Testis (tissue), 3 donors: ENCODE data around the gene CRHR2. TPM values are rescaled to one million over a fixed set of nuclear protein-coding genes. Genes with fewer than 3 reads are reported as not detected.

ENCODE experiments used
- DNase-seq: peaks from one replicate; pipeline ENCODE4 v3.0.0-alpha.2; 2019
- H3K27ac ChIP-seq, 2 donors: fragments of 200-600 bp; sonication (generic); one replicate each; pipeline ENCODE4 v1.5.1; 2019
- H3K27me3 ChIP-seq: fragments of 200-600 bp; sonication (generic); one replicate; pipeline ENCODE4 v1.5.1; 2019
- H3K36me3 ChIP-seq: fragments of 200-600 bp; sonication (generic); one replicate; pipeline ENCODE4 v1.5.1; 2017; ENCODE audit warnings: low read depth; ENCODE audit errors: missing control alignments
- H3K4me1 ChIP-seq: fragments of 200-600 bp; sonication (generic); one replicate; pipeline ENCODE4 v1.5.1; 2019
- H3K4me3 ChIP-seq, 2 donors: fragments of 200-600 bp; sonication (generic); one replicate each; pipeline ENCODE4 v1.5.1; 2017 to 2019
- H3K9me3 ChIP-seq: fragments of 200-600 bp; sonication (generic); one replicate; pipeline ENCODE4 v1.5.1; 2017
- POLR2A ChIP-seq: fragments of 450-650 bp; IDR thresholded peaks from one replicate; pipeline ENCODE4 v1.6.1; 2017; ENCODE audit warnings: antibody characterized with exemption, mild to moderate bottlenecking, moderate library complexity
- WGBS, 2 donors: methylation state at CpG; one replicate each; pipeline ENCODE4 v1.1.5; 2018; 5-methylcytosine and 5-hydroxymethylcytosine counted together
- intact Hi-C: fragments of 100-400 bp; cut with DNase I; formaldehyde crosslinking; loops from one replicate; pipeline ENCODE4 v1.15.1; 2023; ENCODE audit warnings: low total_unique reads
- polyA plus RNA-seq: library from polyadenylated mRNA; stranded (reverse); fragments of 350-450 nt; fragmentation: Illumina TruSeq; extraction: RNeasy Lipid Tissue Mini Kit (QIAGEN cat#74804); gene quantifications from one replicate; pipeline ENCODE4 v1.2.3, GENCODE V29; 2014; ENCODE audit warnings: low read depth, low replicate concordance; ENCODE audit not compliant: insufficient read depth
- total RNA-seq, 2 donors: library from RNA; depleted of rRNA; stranded (reverse); fragments of >200 nt; gene quantifications; one replicate each; pipeline ENCODE4 v1.2.3, GENCODE V29; 2016
- TF ChIP-seq, protein P1 (sequence below), 3 experiments: fragments of 450-650 bp in 2 of 3; fragments of 200-600 bp in 1 of 3; sonication (generic) in 1 of 3; IDR thresholded peaks; one replicate each; pipeline ENCODE4 v1.5.1; 2016 to 2019; ENCODE audit warnings: antibody characterized with exemption in 3 of 3, mild to moderate bottlenecking in 2 of 3, moderate library complexity in 1 of 3

The CRHR2 gene
- total and polyA plus RNA-seq, 3 donors from 2014 or later = 0.50 to 1.3 (median 1.2) TPM

- Histone ChIP-seq H3K27me3 (no peaks in the 10 kb centered on the region), H3K9me3 (no peaks in the 10 kb centered on the region), H3K27ac (no peak overlapping the region), H3K4me1 (no peaks in the 10 kb centered on the region), H3K36me3 (no peaks in the 10 kb centered on the region), H3K4me3 (no peak overlapping the region)
- WGBS, 2 donors = 66 to 78% methylated on average over 6 of the region's 6 CpGs
- no peak for DNase-seq
- no peak for TF ChIP-seq POLR2A
- TF ChIP-seq, protein P1, sequence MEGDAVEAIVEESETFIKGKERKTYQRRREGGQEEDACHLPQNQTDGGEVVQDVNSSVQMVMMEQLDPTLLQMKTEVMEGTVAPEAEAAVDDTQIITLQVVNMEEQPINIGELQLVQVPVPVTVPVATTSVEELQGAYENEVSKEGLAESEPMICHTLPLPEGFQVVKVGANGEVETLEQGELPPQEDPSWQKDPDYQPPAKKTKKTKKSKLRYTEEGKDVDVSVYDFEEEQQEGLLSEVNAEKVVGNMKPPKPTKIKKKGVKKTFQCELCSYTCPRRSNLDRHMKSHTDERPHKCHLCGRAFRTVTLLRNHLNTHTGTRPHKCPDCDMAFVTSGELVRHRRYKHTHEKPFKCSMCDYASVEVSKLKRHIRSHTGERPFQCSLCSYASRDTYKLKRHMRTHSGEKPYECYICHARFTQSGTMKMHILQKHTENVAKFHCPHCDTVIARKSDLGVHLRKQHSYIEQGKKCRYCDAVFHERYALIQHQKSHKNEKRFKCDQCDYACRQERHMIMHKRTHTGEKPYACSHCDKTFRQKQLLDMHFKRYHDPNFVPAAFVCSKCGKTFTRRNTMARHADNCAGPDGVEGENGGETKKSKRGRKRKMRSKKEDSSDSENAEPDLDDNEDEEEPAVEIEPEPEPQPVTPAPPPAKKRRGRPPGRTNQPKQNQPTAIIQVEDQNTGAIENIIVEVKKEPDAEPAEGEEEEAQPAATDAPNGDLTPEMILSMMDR (IDR thresholded peaks at IDR 0.05) = no peak
- intact Hi-C loops = no loop called here
These were observed 47.5 kb downstream of the CRHR2 start for GRCh38 chr7:30634634-30635201.

GRCh38 chr7:30634193-30634626 is 48.0 kb downstream of the CRHR2 start:
- DNase-seq = no peak

GRCh38 chr7:30633223-30633622 is 49.0 kb downstream of the CRHR2 start:
- H3K9me3 ChIP-seq = no peaks in the 10 kb centered on the region
- no peak overlapping the region for H3K27ac ChIP-seq
- peaks cover 3% of the 10 kb centered on the region for H3K36me3 ChIP-seq
- WGBS, 2 donors = 89 to 94% methylated on average over 3 of the region's 3 CpGs
- intact Hi-C loops = no loop called here
- no peak for TF ChIP-seq POLR2A
- TF ChIP-seq, protein P1 (IDR thresholded peaks at IDR 0.05) = no peak
- H3K27me3 ChIP-seq = no peaks in the 10 kb centered on the region
- H3K4me3 ChIP-seq = no peak overlapping the region
- no peak for DNase-seq
- H3K4me1 ChIP-seq = no peaks in the 10 kb centered on the region

More at GRCh38 chr7:30634193-30634626, 48.0 kb downstream of the CRHR2 start:
- Histone ChIP-seq H3K4me1 (no peaks in the 10 kb centered on the region), H3K27ac (no peak overlapping the region), H3K36me3 (peaks cover 2% of the 10 kb centered on the region), H3K4me3 (no peak overlapping the region), H3K27me3 (no peaks in the 10 kb centered on the region), H3K9me3 (no peaks in the 10 kb centered on the region)
- 100% methylated on average over 1 of the region's 1 CpG for WGBS, 2 donors
- intact Hi-C loops = no loop called here
- TF ChIP-seq POLR2A = no peak
- TF ChIP-seq, protein P1 (IDR thresholded peaks at IDR 0.05) = no peak

DNA sequence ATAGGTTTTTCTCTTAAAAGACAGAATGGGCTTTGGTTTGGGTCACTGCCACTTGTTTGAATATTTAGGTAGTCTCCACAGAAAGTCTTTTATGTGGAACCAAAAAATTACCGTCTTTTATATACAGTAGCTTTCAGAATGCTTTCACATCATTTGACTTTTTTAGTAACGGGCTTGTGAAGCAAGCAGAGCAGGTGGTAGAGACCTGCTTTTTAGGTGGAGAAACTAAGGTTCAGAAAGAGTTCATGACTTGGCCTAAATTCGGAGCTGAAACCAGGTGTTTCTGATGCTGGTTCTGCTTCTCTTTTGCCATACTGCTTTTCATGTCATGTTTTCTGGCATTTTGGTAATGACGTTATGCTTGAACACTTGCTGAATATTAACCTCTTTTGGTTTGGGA is 51.3 kb downstream of the CRHR2 start:
- Histone ChIP-seq H3K4me3 (no peak overlapping the region), H3K9me3 (no peaks in the 10 kb centered on the region), H3K4me1 (no peaks in the 10 kb centered on the region), H3K36me3 (peaks cover 3% of the 10 kb centered on the region), H3K27ac (no peak overlapping the region), H3K27me3 (no peaks in the 10 kb centered on the region)
- intact Hi-C loops = no loop called here
- TF ChIP-seq POLR2A = no peak
- TF ChIP-seq, protein P1 (IDR thresholded peaks at IDR 0.05) = no peak
- WGBS, 2 donors = 92 to 93% methylated on average over 4 of the region's 4 CpGs
- no peak for DNase-seq

DNA sequence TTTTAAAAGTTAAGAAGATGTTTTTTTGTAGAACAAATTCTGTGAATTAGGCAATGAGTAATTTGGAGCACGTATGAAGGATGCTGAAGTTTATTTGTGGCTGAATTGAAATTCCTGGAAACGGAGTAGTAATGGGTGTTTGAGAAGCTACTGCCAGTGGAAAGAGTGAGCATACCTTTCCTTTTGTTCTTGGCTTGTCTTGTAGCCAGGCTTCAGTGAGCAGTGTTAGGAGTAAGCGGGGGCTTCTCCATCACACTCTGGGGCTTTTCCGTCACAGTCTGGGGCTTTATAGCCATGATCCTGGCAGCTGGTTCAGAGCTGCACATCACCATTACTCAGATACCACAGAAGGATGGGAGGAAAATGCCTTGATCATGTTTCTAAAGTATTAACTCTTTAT is 55.2 kb downstream of the CRHR2 start:
- no peak overlapping the region for H3K4me3 ChIP-seq
- H3K36me3 ChIP-seq = peaks cover 3% of the 10 kb centered on the region
- TF ChIP-seq, protein P1 (IDR thresholded peaks at IDR 0.05) = no peak
- no peak for TF ChIP-seq POLR2A
- H3K9me3 ChIP-seq = no peaks in the 10 kb centered on the region
- no peaks in the 10 kb centered on the region for H3K4me1 ChIP-seq
- no peaks in the 10 kb centered on the region for H3K27me3 ChIP-seq
- 92 to 93% methylated on average over 4 of the region's 4 CpGs for WGBS, 2 donors
- no peak overlapping the region for H3K27ac ChIP-seq
- no peak for DNase-seq
- intact Hi-C loops = no loop called here
